ENCODE results near the gene EFTUD2. TPM values are rescaled to one million over a fixed set of nuclear protein-coding genes. Genes with fewer than 3 reads are reported as not detected.

EFTUD2 gene
- polyA plus RNA-seq, 4 donors: 101 to 120 (median 114) TPM

GRCh38 chr17:44912763-44913544 is 13.7 kb upstream of the EFTUD2 start:
- no peak for DNase-seq (ENCODE audit: low read depth in 4 of 4, low spot score in 3 of 4)

- peak in 1 of 4 donors; percentile 38 for DNase-seq (ENCODE audit: low read depth in 4 of 4, low spot score in 3 of 4)
Observed at GRCh38 chr17:44911133-44912001, 12.1 kb upstream of the EFTUD2 start.

DNA sequence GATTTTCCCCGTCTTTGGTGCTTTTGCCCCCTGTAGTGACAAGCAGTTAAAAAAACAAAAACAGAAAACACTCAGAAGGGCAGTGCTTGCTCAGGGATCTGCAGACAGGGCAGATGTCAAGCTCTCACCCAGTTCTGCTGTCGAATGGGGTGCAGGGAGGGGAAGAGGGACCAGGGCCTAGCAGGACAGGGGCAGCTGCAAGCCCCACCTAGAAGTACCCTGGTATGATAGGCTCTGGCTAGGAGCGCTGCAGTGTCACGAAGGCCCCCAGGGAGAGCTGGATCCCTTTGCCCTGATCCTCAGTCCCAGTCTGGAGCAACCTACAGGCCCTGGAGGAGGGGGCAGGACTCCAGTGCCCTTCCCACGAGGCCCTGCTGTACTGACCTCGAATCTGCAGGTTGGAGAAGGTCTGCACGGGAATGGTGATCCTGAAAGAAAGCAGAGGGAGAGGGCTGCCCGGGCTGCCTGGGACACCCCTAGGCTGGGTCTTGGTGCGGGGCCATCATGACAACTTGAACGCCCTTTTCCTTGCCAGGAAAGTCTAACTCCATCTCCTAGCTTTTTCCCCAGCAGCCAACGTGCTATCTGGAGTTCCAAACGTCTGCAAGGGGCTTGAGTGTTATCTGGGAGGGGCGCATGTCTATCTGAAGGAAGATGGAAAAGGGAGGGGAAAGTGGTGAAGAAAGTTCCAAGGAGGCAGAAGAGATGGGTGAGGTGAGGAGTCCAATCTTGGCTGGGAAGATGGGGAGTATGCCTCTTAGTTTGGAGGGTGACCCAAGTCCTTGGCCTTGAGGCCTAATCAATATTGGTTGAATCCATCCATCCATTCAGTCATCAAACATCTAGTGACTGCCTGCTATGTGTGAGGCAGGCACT is 11.2 kb upstream of the EFTUD2 start:
- DNase-seq (ENCODE audit: low read depth in 4 of 4, low spot score in 3 of 4): no peak

DNA sequence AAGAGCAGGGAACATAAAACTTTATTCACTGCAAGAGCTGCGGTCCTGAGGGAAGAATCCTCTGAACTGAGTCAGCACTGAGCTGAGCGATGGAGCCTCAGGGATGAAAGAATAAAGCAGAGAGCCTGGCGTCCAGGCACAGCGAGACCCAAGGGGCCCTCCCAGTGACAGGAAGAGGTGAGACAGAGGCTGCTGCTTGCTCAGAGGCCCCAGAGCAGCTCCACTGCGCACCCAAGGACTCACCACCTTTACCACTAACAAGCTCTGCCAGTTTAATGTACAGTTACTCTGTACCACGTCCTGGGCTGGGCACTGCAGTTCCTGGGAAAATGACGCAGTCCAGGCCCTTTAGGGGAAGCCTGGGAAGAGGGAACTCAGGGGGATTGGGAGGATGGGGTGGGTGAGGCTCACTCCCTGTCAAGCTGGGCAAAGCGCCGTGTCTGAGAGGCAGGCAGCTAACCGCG is 10.5 kb upstream of the EFTUD2 start:
- DNase-seq (ENCODE audit: low read depth in 4 of 4, low spot score in 3 of 4): no peak

DNA sequence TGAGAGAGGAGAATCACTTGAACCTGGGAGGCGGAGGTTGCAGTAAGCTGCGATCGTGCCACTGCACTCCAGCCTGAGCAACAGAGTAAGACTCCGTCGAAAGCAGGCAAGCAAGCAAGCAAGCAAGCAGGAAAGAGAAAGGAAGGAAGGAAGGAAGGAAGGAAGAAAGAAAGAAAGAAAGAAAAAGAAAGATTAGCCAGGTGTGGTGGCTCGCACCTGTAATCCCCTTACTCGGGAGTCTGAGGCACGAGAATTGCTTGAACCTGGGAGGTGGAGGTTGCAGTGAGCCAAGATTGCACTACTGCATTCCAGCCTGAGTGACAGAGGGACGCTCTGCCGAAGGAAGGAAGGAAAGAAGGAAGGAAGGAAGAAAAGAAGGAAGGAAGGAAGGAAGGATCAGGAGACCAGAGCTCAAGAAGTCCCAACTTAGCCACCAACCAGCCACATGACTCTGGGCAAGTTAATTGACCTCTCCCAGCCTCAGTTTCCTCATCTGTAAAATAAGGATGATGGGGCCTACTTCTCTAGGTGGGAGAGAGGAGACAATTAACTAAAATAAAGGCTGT is 9.6 kb upstream of the EFTUD2 start:
- DNase-seq (ENCODE audit: low read depth in 4 of 4, low spot score in 3 of 4): no peak

GRCh38 chr17:44907729-44908470 is 8.7 kb upstream of the EFTUD2 start:
- no peak for DNase-seq (ENCODE audit: low read depth in 4 of 4, low spot score in 3 of 4)

GRCh38 chr17:44906763-44907728 is 7.8 kb upstream of the EFTUD2 start:
- DNase-seq (ENCODE audit: low read depth in 4 of 4, low spot score in 3 of 4): no peak

- no peak for DNase-seq (ENCODE audit: low read depth in 4 of 4, low spot score in 3 of 4)
Observed at GRCh38 chr17:44906010-44906646, 6.9 kb upstream of the EFTUD2 start.

GRCh38 chr17:44905006-44906000 is 6.1 kb upstream of the EFTUD2 start:
- DNase-seq (ENCODE audit: low read depth in 4 of 4, low spot score in 3 of 4): no peak

GRCh38 chr17:44904001-44904984 is 5.0 kb upstream of the EFTUD2 start:
- DNase-seq (ENCODE audit: low read depth in 4 of 4, low spot score in 3 of 4): no peak

DNA sequence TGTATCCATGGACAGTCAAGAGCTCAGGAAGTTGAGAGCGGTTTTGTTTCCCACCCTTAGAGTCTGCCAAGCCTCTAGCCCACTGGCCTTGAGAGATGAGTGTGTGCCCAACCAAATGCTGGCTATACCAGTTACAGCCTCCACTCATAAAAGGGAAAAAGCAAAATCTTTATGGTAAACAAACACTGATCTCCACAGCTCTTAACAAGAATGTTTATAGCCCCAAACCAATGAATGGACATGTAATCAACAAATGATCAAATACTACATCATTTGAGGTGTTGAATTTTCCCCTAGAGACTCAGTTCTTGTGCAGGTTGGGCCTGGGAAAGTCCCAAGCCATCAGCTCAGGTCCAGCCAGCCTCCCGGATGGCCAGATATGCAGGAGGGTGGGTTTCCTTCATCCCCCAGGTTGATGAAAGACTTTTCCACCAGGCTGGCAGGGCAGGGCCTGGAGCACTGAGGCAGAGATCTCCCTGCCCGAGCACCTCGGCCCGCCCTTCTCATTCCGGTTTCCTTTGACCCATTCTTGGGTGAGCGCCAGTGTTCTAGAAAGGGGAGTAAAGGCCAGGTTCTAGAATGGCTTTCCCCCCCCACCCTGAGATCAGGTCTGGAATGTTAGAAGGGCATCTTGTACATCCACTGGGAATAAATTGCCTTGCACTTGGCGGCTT is 3.9 kb upstream of the EFTUD2 start:
- DNase-seq (ENCODE audit: low read depth in 4 of 4, low spot score in 3 of 4): no peak

DNA sequence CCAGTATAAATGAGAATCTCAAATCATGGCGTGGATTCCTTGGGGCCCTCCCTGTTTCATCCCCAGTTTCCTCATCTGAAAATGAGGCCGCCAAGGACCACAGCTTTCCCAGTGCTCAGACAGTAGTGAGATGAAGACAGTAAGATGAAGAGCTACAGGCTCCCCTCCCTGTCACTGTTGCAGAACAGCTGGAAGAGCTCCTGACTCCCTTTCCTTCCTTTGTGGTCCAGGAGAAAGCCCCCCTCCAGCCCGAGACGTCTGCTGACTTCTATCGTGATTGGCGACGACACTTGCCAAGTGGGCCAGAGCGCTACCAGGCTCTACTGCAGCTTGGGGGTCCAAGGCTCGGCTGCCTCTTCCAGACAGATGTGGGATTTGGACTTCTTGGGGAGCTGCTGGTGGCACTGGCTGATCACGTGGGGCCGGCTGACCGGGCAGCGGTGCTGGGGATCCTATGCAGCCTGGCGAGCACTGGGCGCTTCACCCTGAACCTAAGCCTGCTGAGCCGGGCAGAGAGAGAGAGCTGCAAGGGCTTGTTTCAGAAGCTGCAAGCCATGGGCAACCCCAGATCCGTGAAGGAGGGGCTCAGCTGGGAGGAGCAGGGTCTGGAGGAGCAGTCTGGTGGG is 3.0 kb upstream of the EFTUD2 start:
- no peak for DNase-seq (ENCODE audit: low read depth in 4 of 4, low spot score in 3 of 4)

DNA sequence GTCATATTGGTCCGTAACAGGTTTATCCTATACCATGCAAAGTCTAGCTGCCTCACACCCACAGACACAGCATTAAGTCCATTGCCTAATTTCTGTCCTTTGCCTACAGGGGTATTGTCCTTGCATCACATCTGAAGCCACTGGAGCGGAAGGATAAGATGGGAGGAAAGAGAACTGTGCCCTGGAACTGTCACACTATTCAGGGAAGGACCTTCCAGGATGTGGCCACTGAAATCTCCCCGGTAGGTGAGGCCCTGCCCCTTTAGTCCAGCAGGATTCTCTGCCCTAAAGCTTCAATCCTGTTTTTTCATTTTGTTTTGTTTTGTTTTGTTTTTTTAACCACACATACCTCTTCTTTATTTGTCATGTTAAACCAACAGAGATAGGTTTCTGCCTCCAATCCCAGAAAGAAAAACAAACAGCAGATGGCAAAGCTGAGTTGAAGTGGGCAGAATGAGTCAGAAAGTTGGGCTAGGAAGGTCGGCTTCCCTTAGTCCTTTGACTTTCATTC is 2.2 kb upstream of the EFTUD2 start:
- no peak for DNase-seq (ENCODE audit: low read depth in 4 of 4, low spot score in 3 of 4)

DNA sequence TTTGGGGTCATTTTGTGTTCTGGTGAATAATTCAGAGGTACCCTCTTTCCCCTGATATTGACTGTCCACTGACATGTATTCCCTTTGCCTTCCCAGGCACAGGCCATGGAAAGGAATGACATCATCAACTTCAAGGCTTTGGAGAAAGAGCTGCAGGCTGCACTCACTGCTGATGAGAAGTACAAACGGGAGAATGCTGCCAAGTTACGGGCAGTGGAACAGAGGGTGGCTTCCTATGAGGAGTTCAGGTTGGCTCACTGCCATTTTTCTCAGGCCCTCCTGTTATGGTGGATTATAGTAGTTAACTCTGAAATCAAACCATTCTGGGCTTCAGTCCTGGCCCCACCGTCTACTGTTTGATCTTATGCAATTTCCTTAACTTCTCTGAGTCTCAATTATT is 1.6 kb upstream of the EFTUD2 start:
- no peak for DNase-seq (ENCODE audit: low read depth in 4 of 4, low spot score in 3 of 4)

GRCh38 chr17:44898768-44899073 is 524 bp downstream of the EFTUD2 start:
- DNase-seq (ENCODE audit: low read depth in 4 of 4, low spot score in 3 of 4): no peak
